HG02588 (cell line): ENCODE results near the gene FCHO1.

ENCODE experiments used
- ATAC-seq: cut with Tn5 transposase; IDR thresholded peaks from one replicate; pipeline ENCODE4 v1.9.1; 2021; ENCODE audit warnings: mild to moderate bottlenecking, moderate library complexity; ENCODE audit not compliant: unreplicated experiment

Gene FCHO1

GRCh38 chr19:17821190-17821589 is 69.9 kb downstream of the FCHO1 start, which contains the start of gene INSL3:
TSS of gene INSL3 (minus strand) at chr19:17821519. CDS start at chr19:17821506, 13 bp downstream.
- ATAC-seq: no peak

GRCh38 chr19:17824339-17824738 is 73.1 kb downstream of the FCHO1 start:
- ATAC-seq: no peak

- no peak for ATAC-seq
Measured at GRCh38 chr19:17826508-17827056, 75.3 kb downstream of the FCHO1 start.

- no peak for ATAC-seq
Measured at GRCh38 chr19:17829855-17830566, 78.7 kb downstream of the FCHO1 start.

GRCh38 chr19:17830567-17831418 is 79.5 kb downstream of the FCHO1 start:
- ATAC-seq: no peak

GRCh38 chr19:17831419-17831888 is 80.2 kb downstream of the FCHO1 start:
- ATAC-seq: no peak

GRCh38 chr19:17832443-17833208 is 81.3 kb downstream of the FCHO1 start:
- ATAC-seq: no peak

GRCh38 chr19:17834350-17835181 is 83.3 kb downstream of the FCHO1 start:
- no peak for ATAC-seq

GRCh38 chr19:17835182-17836006 is 84.1 kb downstream of the FCHO1 start:
- no peak for ATAC-seq

- no peak for ATAC-seq
Measured at GRCh38 chr19:17836530-17836929, 85.3 kb downstream of the FCHO1 start.

- no peak for ATAC-seq
Measured at GRCh38 chr19:17837972-17838371, 86.7 kb downstream of the FCHO1 start.
